Measurements from ENCODE around the gene XRCC2.

Gene XRCC2

DNA sequence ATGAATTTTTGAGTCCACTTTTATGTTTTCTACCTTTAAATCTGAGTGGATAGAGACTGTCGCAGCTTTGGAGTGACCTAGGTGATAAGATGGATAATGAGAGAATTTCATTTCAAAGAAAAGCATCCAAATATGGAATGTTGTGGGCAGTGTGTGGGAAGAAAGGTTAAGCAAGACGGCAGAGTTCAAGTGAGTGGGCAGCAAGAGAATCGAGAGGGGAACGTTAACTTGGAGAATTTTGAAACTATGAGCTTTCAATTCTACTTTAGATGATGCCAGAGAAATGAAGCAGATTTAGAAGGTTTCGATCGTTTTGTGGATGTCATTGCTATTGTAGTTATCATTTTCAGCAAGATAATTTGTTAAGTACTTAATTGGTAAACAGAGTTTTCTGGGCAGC, 73.0 kb downstream of the XRCC2 start:
- DNase-seq (ENCODE audit: low read depth): no peak
- TF ChIP-seq, protein P1, sequence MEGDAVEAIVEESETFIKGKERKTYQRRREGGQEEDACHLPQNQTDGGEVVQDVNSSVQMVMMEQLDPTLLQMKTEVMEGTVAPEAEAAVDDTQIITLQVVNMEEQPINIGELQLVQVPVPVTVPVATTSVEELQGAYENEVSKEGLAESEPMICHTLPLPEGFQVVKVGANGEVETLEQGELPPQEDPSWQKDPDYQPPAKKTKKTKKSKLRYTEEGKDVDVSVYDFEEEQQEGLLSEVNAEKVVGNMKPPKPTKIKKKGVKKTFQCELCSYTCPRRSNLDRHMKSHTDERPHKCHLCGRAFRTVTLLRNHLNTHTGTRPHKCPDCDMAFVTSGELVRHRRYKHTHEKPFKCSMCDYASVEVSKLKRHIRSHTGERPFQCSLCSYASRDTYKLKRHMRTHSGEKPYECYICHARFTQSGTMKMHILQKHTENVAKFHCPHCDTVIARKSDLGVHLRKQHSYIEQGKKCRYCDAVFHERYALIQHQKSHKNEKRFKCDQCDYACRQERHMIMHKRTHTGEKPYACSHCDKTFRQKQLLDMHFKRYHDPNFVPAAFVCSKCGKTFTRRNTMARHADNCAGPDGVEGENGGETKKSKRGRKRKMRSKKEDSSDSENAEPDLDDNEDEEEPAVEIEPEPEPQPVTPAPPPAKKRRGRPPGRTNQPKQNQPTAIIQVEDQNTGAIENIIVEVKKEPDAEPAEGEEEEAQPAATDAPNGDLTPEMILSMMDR (IDR thresholded peaks at IDR 0.05; ENCODE audit: low read depth, low read length, missing control alignments): no peak
- in situ Hi-C loops (cut with HindIII; ENCODE audit: low sequenced_read_pairs): no loop called here
- H3K4me3 ChIP-seq (ENCODE audit: low read depth, low read length): no peak overlapping the region

DNA sequence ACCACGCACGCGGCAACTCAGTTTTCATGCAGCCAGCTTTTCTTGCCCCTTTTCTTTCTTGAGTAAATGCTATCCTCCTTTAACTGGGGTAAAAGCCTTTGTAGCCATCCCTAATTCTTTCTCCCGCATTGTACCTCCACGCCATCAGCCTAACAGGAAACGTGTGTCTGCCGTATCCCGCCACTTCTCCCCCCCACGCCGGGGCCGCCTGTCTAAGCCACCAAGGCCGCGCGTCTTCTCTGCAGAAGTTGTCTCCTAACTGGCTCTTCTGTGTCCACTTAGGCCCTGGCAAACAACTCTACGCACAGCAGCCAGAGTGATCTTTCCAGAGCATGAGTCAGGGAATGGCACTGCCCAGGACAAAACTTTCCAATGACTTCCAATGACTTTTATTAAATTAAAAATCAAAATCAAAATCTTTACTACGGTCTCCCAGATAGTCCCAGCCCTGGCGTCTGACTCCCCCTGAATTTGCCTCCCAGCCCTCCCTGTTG, 74.6 kb downstream of the XRCC2 start:
- TF ChIP-seq, protein P1 (IDR thresholded peaks at IDR 0.05; ENCODE audit: low read depth, low read length, missing control alignments): no peak
- in situ Hi-C loops (cut with HindIII; ENCODE audit: low sequenced_read_pairs): no loop called here
- DNase-seq (ENCODE audit: low read depth): no peak
- H3K4me3 ChIP-seq (ENCODE audit: low read depth, low read length): no peak overlapping the region

DNA sequence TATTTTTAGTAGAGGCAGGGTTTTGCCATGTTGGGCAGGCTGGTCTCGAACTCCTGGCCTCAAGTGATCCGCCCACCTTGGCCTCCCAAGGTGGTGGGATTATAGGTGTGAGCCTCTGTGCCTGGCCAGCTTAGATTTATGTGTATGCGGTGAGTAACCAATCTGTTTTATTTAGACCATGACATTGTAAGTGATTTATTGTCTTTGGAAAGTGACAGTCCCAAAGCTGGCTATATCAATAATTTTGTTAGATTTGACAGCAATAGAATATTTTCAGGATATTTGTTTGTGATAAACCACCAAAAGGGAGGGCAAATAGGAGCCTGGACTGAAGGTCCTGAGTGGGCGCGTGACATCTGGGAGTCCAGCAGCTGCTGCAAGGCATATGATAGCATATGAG, 75.7 kb downstream of the XRCC2 start:
- TF ChIP-seq, protein P1 (IDR thresholded peaks at IDR 0.05; ENCODE audit: low read depth, low read length, missing control alignments): no peak
- H3K4me3 ChIP-seq (ENCODE audit: low read depth, low read length): no peak overlapping the region
- no peak for DNase-seq (ENCODE audit: low read depth)
- in situ Hi-C loops (cut with HindIII; ENCODE audit: low sequenced_read_pairs): no loop called here

DNA sequence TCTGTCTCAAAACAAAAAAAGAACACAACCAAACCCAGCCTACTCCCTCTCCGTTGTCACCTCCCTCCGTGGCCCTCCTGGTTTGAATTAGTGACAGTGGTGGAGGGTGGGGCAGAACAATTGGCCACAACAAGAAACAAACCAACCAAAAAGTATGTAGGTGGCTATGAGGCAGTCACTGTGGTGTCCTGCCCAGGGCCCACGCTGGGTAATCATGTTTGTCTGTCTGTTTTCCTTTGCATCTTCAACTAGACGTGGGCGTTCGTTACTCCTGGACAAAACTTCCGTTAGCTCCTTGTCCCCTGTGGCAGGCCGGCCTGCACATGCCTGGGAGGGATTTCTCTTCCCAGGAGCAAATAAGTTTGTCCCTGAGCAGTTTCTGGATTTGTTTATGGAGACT, 78.4 kb downstream of the XRCC2 start:
- in situ Hi-C loops (cut with HindIII; ENCODE audit: low sequenced_read_pairs): no loop called here
- H3K4me3 ChIP-seq (ENCODE audit: low read depth, low read length): no peak overlapping the region
- no peak for DNase-seq (ENCODE audit: low read depth)
- TF ChIP-seq, protein P1 (IDR thresholded peaks at IDR 0.05; ENCODE audit: low read depth, low read length, missing control alignments): no peak

DNA sequence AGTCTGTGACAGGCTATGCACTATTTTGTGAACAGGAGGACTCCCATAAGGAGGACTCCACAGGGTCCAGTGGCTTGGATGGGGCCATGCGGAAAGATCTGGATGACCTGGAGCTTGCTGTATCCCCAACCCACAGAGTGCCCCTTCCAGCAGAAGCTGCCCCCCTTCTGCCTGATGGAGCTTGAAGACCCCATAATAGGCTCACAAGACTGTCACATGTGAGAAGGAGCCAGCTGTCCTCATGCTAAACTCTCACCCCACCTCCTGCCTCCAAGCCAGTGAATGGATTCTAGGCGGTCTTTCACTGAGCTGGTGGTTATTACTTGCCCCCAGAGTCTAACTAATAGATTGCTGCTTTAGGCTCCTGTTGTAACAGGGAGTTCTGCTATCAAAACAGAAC, 79.1 kb downstream of the XRCC2 start:
- TF ChIP-seq, protein P1 (IDR thresholded peaks at IDR 0.05; ENCODE audit: low read depth, low read length, missing control alignments): no peak
- no peak for DNase-seq (ENCODE audit: low read depth)
- in situ Hi-C loops (cut with HindIII; ENCODE audit: low sequenced_read_pairs): no loop called here

More for the DNA sequence above, 79.1 kb downstream of the XRCC2 start:
- no peak overlapping the region for H3K4me3 ChIP-seq (ENCODE audit: low read depth, low read length)

All from astrocyte of the cerebellum (primary cell).